OCI-LY3 (cell line): ENCODE data around the gene NOTUM.

Source experiments
- H2AFZ ChIP-seq: fragments of 200-600, 300-600 bp; shearing (Covaris generic); 2 replicates; pipeline ENCODE4 v1.6.0; 2014; ENCODE audit warnings: antibody characterized with exemption, low read depth, low read length
- H3K27ac ChIP-seq: fragments of 200-600, 300-600 bp; sonication (generic); 2 replicates; pipeline ENCODE4 v1.5.1; 2014; ENCODE audit warnings: mild to moderate bottlenecking, low read length, moderate library complexity, mixed read lengths
- H3K27me3 ChIP-seq: fragments of 200-600, 300-600 bp; sonication (generic); 2 replicates; pipeline ENCODE4 v1.6.1; 2014; ENCODE audit warnings: low read depth, low read length, mixed read lengths
- H3K36me3 ChIP-seq: fragments of 200-600, 300-600 bp; sonication (generic); replicated peaks from 2 replicates; pipeline ENCODE3; 2014; ENCODE audit warnings: low read depth, low read length, mixed read lengths
- H3K4me1 ChIP-seq: fragments of 300-600, 200-600 bp; sonication (generic); 2 replicates; pipeline ENCODE4 v1.6.1; 2014; ENCODE audit warnings: low read length, mixed read lengths
- H3K4me2 ChIP-seq: fragments of 200-600, 300-600 bp; sonication (generic); 2 replicates; pipeline ENCODE4 v1.6.1; 2014; ENCODE audit warnings: low read length, mixed read lengths
- H3K4me3 ChIP-seq: fragments of 300-600, 200-600 bp; sonication (generic); 2 replicates; pipeline ENCODE4 v1.5.1; 2014; ENCODE audit warnings: antibody characterized with exemption, mild to moderate bottlenecking, low read length, moderate library complexity
- H3K79me2 ChIP-seq: fragments of 300-600, 200-600 bp; shearing (Covaris generic); 2 replicates; pipeline ENCODE4 v1.6.1; 2014; ENCODE audit warnings: mild to moderate bottlenecking, low read length, mixed read lengths
- H3K9ac ChIP-seq: fragments of 300-600, 200-600 bp; shearing (Covaris generic); 2 replicates; pipeline ENCODE4 v1.6.0; 2014; ENCODE audit warnings: mild to moderate bottlenecking, low read length, moderate library complexity
- H3K9me3 ChIP-seq: fragments of 200-600, 300-600 bp; shearing (Covaris generic); 2 replicates; pipeline ENCODE4 v1.6.1; 2014; ENCODE audit warnings: low read length, mixed read lengths; ENCODE audit not compliant: insufficient read depth
- H4K20me1 ChIP-seq: fragments of 200-600, 300-600 bp; sonication (generic); 2 replicates; pipeline ENCODE4 v1.6.1; 2016; ENCODE audit warnings: low read length, mixed read lengths; ENCODE audit not compliant: insufficient read depth
- EZH2phosphoT487 ChIP-seq: fragments of 200-600 bp; shearing (Covaris generic); IDR thresholded peaks from 2 replicates; pipeline ENCODE4 v1.6.1; 2018; ENCODE audit warnings: antibody characterized with exemption, mixed run types, low read depth
- TF ChIP-seq, protein P1 (sequence below): fragments of 200-600, 300-600 bp; sonication (generic); IDR thresholded peaks from 2 replicates; pipeline ENCODE4 v1.5.1; 2014; ENCODE audit warnings: antibody characterized with exemption, low read length, low read depth

Gene NOTUM

GRCh38 chr17:81934850-81935708 is 25.9 kb downstream of the NOTUM start:
- H3K36me3 ChIP-seq, result no peaks in the 10 kb centered on the region
- no peaks in the 10 kb centered on the region for H3K27me3 ChIP-seq
- H3K27ac ChIP-seq, result no peak overlapping the region
- H4K20me1 ChIP-seq, result no peaks in the 10 kb centered on the region
- H3K4me2 ChIP-seq, result no peak overlapping the region
- no peak overlapping the region for H3K4me3 ChIP-seq
- no peak overlapping the region for H3K9ac ChIP-seq
- H3K9me3 ChIP-seq, result no peaks in the 10 kb centered on the region
- no peak for TF ChIP-seq EZH2phosphoT487
- TF ChIP-seq, protein P1, sequence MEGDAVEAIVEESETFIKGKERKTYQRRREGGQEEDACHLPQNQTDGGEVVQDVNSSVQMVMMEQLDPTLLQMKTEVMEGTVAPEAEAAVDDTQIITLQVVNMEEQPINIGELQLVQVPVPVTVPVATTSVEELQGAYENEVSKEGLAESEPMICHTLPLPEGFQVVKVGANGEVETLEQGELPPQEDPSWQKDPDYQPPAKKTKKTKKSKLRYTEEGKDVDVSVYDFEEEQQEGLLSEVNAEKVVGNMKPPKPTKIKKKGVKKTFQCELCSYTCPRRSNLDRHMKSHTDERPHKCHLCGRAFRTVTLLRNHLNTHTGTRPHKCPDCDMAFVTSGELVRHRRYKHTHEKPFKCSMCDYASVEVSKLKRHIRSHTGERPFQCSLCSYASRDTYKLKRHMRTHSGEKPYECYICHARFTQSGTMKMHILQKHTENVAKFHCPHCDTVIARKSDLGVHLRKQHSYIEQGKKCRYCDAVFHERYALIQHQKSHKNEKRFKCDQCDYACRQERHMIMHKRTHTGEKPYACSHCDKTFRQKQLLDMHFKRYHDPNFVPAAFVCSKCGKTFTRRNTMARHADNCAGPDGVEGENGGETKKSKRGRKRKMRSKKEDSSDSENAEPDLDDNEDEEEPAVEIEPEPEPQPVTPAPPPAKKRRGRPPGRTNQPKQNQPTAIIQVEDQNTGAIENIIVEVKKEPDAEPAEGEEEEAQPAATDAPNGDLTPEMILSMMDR, result no peak
- no peaks in the 10 kb centered on the region for H3K4me1 ChIP-seq
- H3K79me2 ChIP-seq, result peaks cover 6% of the 10 kb centered on the region; the same call in 1 of the 2 replicates
- no peak overlapping the region for H2AFZ ChIP-seq

DNA sequence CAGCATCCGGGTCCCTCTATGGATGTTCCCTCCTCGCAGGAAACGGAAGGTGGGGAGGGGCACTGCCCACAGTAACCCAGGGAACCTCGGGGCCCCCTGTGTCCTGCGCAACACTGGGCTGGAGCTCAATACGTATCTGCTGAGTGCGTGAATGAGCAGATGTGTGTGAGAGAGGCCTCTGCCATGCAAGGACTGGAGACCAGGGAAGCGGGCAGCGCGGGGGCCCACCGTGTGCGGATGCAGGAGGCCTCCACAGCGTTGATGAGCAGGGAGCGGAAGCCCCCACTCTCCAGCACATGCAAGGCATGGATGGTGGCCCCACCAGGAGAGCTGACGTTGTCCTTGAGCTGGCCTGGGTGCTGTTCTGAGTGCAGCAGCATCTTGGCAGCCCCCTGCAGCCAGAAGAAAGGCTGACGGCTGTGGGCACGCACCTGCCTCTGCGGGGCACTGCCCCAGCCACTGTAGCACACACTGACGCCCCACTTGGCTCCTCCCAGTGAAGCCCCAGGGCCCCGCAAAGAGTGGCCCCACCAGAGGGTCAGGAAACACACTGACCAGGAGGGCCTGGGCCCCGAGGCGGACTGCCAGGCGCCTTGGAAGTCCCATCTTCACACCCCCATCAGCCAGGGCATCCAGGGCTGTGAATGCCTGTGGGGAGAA is 26.8 kb downstream of the NOTUM start:
- Histone ChIP-seq H3K4me1 (no peaks in the 10 kb centered on the region), H3K79me2 (peaks cover 7% of the 10 kb centered on the region; the same call in 1 of the 2 replicates), H3K9me3 (no peaks in the 10 kb centered on the region), H4K20me1 (no peaks in the 10 kb centered on the region), H3K9ac (no peak overlapping the region), H2AFZ (no peak overlapping the region), H3K4me2 (no peak overlapping the region), H3K27ac (no peak overlapping the region), H3K27me3 (no peaks in the 10 kb centered on the region), H3K36me3 (no peaks in the 10 kb centered on the region), H3K4me3 (no peak overlapping the region)
- no peak for TF ChIP-seq EZH2phosphoT487
- TF ChIP-seq, protein P1, result no peak

DNA sequence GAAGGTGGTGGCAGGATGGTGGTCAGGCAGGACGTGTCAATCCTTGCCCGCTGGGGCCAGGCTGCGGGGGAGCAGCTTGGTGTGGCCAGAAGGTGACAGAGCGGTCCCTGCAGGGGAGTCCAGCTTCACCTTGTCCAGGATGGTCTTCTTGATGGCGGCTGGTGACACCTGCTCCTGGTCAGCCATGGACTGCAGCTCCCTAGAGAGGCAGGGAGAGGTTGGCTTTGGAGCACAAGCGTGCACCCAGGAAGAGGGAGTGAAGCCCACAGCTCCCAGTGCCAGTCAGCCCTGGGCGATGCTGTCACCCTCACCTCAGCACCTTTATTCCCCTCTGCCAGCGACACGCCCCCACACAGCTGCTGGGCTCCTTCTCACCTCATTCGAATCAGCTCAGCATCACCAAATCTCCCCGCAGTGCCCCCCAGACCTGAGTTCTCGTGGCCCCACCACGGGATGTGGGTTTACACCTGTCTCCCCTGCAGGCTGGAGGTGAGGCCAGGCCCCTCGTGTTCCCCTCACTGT is 27.7 kb downstream of the NOTUM start:
- TF ChIP-seq EZH2phosphoT487, result no peak
- TF ChIP-seq, protein P1, result no peak
- Histone ChIP-seq H3K4me2 (no peak overlapping the region), H4K20me1 (no peaks in the 10 kb centered on the region), H3K79me2 (peaks cover 16% of the 10 kb centered on the region; the same call in 1 of the 2 replicates), H3K27me3 (no peaks in the 10 kb centered on the region), H3K9me3 (no peaks in the 10 kb centered on the region), H3K9ac (no peak overlapping the region), H3K4me3 (no peak overlapping the region), H3K4me1 (peaks cover 7% of the 10 kb centered on the region; the same call in 1 of the 2 replicates), H3K36me3 (no peaks in the 10 kb centered on the region), H3K27ac (no peak overlapping the region), H2AFZ (no peak overlapping the region)
